ENCODE measurements around the gene PDE9A. TPM values are rescaled to one million over a fixed set of nuclear protein-coding genes. Genes with fewer than 3 reads are reported as not detected.

Gene PDE9A
- total RNA-seq, 1 experiment from 2014 or later: 44.8 TPM

GRCh38 chr21:42770717-42771502 is 117.5 kb downstream of the PDE9A start (continued):
- no peak for TF ChIP-seq ZNF219 (CRISPR knock-in tag; IDR thresholded peaks at IDR 0.05; ENCODE audit: borderline replicate concordance)

GRCh38 chr21:42771503-42771805 is 118.0 kb downstream of the PDE9A start:
- no peak overlapping the region for H3K4me3 Mint-ChIP-seq
- H3K4me1 Mint-ChIP-seq: no peaks in the 10 kb centered on the region
- DNase-seq (ENCODE audit: low spot score): no peak
- CTCF ChIA-PET: no interaction called here
- no peaks in the 10 kb centered on the region for H3K27me3 Mint-ChIP-seq (ENCODE audit: low read depth)
- H3K36me3 Mint-ChIP-seq: peaks cover 62% of the 10 kb centered on the region
- no peak for TF ChIP-seq NFATC4 (CRISPR knock-in tag; IDR thresholded peaks at IDR 0.05)
- ATAC-seq: no peak
- POLR2A ChIA-PET: no interaction called here
- H3K27ac Mint-ChIP-seq: no peak overlapping the region
- 0 out of 2 replicates have a peak, but pooled peaks cover 3% of the 10 kb centered on the region for H3K9me3 Mint-ChIP-seq

GRCh38 chr21:42775123-42775522 is 121.7 kb downstream of the PDE9A start:
- Mint-ChIP-seq H3K9me3 (0 out of 2 replicates have a peak, but pooled peaks cover 3% of the 10 kb centered on the region), H3K27ac (no peak overlapping the region), H3K4me3 (no peak overlapping the region), H3K27me3 (ENCODE audit: low read depth) (peaks cover 8% of the 10 kb centered on the region), H3K4me1 (peaks cover 19% of the 10 kb centered on the region), H3K36me3 (peaks cover 39% of the 10 kb centered on the region)
- DNase-seq (ENCODE audit: low spot score) (no peak), ATAC-seq (no peak)
- ChIA-PET POLR2A (no interaction called here), CTCF (interaction anchor here (1.0 kb wide), 1 partner anchor 182 kb away, joined by 3 read pairs; no protein-coding TSS in a partner anchor)
- TF ChIP-seq ETV6 (CRISPR knock-in tag; IDR thresholded peaks at IDR 0.05) (no peak), ERG (CRISPR knock-in tag; IDR thresholded peaks at IDR 0.05) (no peak), EMX1 (CRISPR knock-in tag; IDR thresholded peaks at IDR 0.05) (no peak), IRF2 (CRISPR knock-in tag; IDR thresholded peaks at IDR 0.05; ENCODE audit: borderline replicate concordance, low read depth) (no peak)

- no peak overlapping the region for H3K27ac Mint-ChIP-seq
- ATAC-seq: no peak
- TF ChIP-seq RELA (CRISPR knock-in tag; IDR thresholded peaks at IDR 0.05; ENCODE audit: borderline replicate concordance) (no peak), NR1H2 (CRISPR knock-in tag; IDR thresholded peaks at IDR 0.05) (no peak), ZNF232 (CRISPR knock-in tag; IDR thresholded peaks at IDR 0.05) (no peak), FOXP1 (CRISPR knock-in tag; IDR thresholded peaks at IDR 0.05; ENCODE audit: borderline replicate concordance) (no peak), GTF2I (CRISPR knock-in tag; conservative IDR thresholded peaks at IDR 0.05) (no peak)
- H3K4me3 Mint-ChIP-seq: no peak overlapping the region
- H3K36me3 Mint-ChIP-seq: peaks cover 32% of the 10 kb centered on the region
- CTCF ChIA-PET: no interaction called here
- peaks cover 27% of the 10 kb centered on the region for H3K4me1 Mint-ChIP-seq
- peaks cover 16% of the 10 kb centered on the region for H3K27me3 Mint-ChIP-seq (ENCODE audit: low read depth)
- H3K9me3 Mint-ChIP-seq: 0 out of 2 replicates have a peak, but pooled peaks cover 3% of the 10 kb centered on the region
- POLR2A ChIA-PET: interaction anchor here (0.6 kb wide), 1 partner anchor 18 kb away, joined by 3 read pairs; no protein-coding TSS in a partner anchor
- no peak for DNase-seq (ENCODE audit: low spot score)
Measured at GRCh38 chr21:42775891-42776290, 122.5 kb downstream of the PDE9A start.

- ATAC-seq (no peak), DNase-seq (ENCODE audit: low spot score) (no peak)
- TF ChIP-seq ZNF219 (CRISPR knock-in tag; IDR thresholded peaks at IDR 0.05; ENCODE audit: borderline replicate concordance) (no peak), TEAD4 (CRISPR knock-in tag; IDR thresholded peaks at IDR 0.05) (no peak), ELF4 (CRISPR knock-in tag; IDR thresholded peaks at IDR 0.05; ENCODE audit: low read depth) (no peak)
- Mint-ChIP-seq H3K9me3 (0 out of 2 replicates have a peak, but pooled peaks cover 3% of the 10 kb centered on the region), H3K36me3 (peaks cover 24% of the 10 kb centered on the region), H3K27ac (no peak overlapping the region), H3K4me3 (no peak overlapping the region), H3K4me1 (peaks cover 37% of the 10 kb centered on the region), H3K27me3 (ENCODE audit: low read depth) (peaks cover 25% of the 10 kb centered on the region)
- ChIA-PET CTCF (no interaction called here), POLR2A (interaction anchor here (0.7 kb wide), 1 partner anchor 158 kb away, joined by 4 read pairs; no protein-coding TSS in a partner anchor)
Measured at GRCh38 chr21:42777064-42777756, 123.8 kb downstream of the PDE9A start.

Measured in WTC11 (cell line).